Subcutaneous adipose tissue (tissue), 4 donors: ENCODE measurements around the gene DIP2C. TPM values are rescaled to one million over a fixed set of nuclear protein-coding genes. Genes with fewer than 3 reads are reported as not detected.

Experiments
- total RNA-seq, 4 donors: library from RNA; depleted of rRNA; stranded (reverse); fragments of >200 nt; gene quantifications; one replicate each; pipeline ENCODE4 v1.1.0, GENCODE V29; 2016
- TF ChIP-seq, protein P1 (sequence below): fragments of 450-650 bp; IDR thresholded peaks from one replicate; pipeline ENCODE4 v1.5.1; 2016; ENCODE audit warnings: low read depth, mild to moderate bottlenecking, control low read depth, antibody characterized with exemption, moderate library complexity

Gene DIP2C
- total RNA-seq, 4 donors from 2014 or later = 32.1 to 64.0 (median 40.5) TPM

GRCh38 chr10:241966-242643, 447.4 kb downstream of the DIP2C start:
- TF ChIP-seq, protein P1, sequence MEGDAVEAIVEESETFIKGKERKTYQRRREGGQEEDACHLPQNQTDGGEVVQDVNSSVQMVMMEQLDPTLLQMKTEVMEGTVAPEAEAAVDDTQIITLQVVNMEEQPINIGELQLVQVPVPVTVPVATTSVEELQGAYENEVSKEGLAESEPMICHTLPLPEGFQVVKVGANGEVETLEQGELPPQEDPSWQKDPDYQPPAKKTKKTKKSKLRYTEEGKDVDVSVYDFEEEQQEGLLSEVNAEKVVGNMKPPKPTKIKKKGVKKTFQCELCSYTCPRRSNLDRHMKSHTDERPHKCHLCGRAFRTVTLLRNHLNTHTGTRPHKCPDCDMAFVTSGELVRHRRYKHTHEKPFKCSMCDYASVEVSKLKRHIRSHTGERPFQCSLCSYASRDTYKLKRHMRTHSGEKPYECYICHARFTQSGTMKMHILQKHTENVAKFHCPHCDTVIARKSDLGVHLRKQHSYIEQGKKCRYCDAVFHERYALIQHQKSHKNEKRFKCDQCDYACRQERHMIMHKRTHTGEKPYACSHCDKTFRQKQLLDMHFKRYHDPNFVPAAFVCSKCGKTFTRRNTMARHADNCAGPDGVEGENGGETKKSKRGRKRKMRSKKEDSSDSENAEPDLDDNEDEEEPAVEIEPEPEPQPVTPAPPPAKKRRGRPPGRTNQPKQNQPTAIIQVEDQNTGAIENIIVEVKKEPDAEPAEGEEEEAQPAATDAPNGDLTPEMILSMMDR = no peak

DNA sequence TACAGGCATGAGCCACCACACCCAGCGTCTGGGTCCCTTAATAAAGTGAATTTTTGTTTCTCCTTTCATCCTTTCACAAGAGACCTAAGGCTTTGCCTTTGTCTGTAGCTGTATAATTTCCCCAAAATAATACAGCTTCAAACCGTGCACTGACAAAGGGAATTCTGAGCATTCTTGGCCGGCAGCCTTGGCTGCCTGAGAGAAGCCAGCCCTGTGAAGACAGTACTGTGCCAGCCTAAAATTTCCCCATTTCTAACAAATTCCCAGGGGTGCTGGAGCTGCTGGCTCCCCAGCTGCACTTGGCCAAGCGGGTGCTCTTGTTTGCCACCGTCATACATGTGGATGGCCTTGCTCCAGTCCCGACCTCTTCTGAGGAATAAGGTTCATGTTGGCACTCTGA, 448.0 kb downstream of the DIP2C start:
- TF ChIP-seq, protein P1 = no peak

- TF ChIP-seq, protein P1 = no peak
These were observed 450.4 kb downstream of the DIP2C start for GRCh38 chr10:239109-239508.

- TF ChIP-seq, protein P1 = no peak
These were observed 453.6 kb downstream of the DIP2C start for GRCh38 chr10:235915-236314.

DNA sequence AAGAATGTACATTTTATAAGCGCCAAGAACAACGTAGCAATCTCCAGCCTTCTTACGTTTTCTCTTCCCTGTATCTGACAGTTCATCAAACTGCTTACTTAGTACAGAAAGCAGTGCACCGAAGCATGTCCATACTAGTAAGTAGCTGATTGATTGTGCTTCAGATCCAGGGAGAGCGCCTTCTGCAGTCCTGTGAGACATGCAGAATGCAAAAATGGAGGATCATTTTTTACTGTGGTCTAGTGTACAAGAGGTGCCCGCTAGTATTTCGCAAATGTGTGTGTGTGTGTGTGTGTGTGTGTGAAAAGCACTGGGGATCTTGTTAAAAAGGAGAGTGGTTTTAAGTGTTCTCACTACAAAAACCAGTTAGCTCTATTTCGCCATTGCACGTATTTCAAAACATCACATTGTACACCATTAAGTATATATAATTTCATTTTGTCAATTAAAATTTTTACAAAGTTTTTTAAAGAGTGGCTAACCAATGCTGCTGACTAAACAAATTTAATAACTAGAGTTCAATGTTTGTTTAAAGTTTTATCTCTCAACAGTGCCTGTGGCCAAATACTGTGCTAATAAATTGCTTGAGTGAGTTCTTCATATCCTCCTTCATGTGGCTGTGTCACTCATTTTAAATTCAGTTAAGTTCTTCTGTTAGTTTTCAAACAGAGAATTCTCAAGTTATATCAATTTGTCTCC, 454.6 kb downstream of the DIP2C start:
- TF ChIP-seq, protein P1 = no peak

DNA sequence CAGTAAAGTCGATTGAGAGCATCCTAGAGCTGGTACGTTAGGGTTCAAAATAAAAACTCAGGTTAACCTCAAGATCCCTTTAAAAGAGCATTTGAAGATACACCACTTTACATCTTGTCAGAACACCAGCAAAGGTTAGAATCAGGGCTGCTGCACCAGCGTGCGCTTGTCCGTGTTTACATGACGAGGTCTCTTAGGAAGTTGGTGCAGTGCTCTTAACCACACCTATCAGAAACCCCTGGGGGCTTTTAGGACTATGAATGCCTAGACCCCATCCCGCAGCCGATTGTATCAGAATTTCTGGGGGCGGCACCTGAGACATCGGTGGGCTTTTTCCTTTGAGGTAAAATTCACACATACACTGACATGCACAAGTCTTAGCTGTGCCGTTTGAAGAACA, 456.6 kb downstream of the DIP2C start:
- TF ChIP-seq, protein P1 = no peak

DNA sequence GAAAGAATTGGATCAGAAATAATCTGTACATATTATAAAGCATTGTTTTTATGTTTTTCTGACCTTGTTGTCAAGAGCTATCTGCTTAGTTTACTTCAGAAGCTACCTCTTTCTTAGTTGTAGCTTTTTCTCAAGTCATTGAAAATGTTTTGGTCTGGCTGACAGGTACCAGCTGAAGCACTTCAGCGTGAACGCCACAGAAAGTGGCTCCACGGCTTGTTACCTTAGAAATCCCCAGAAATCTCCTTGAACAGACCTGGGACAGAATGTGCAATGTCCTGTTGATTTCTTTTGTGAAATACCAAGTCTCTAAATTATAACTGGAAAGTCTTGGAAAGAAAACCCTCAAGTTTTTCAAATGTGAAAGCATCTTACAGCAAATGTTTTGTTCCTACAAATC, 457.4 kb downstream of the DIP2C start:
- TF ChIP-seq, protein P1 = no peak
